NCI-H748 treated with DMSO at 0.1 percent for 48 hours (cell line): ENCODE measurements around the gene SMARCAL1.
A peak's percentile ranks its signal among the peaks of the same experiment; 100 is the strongest.

Experiments used
- DNase-seq: peaks from one replicate; lab custom pipeline; 2025; lab: John Stamatoyannopoulos, UW

The SMARCAL1 gene

DNA sequence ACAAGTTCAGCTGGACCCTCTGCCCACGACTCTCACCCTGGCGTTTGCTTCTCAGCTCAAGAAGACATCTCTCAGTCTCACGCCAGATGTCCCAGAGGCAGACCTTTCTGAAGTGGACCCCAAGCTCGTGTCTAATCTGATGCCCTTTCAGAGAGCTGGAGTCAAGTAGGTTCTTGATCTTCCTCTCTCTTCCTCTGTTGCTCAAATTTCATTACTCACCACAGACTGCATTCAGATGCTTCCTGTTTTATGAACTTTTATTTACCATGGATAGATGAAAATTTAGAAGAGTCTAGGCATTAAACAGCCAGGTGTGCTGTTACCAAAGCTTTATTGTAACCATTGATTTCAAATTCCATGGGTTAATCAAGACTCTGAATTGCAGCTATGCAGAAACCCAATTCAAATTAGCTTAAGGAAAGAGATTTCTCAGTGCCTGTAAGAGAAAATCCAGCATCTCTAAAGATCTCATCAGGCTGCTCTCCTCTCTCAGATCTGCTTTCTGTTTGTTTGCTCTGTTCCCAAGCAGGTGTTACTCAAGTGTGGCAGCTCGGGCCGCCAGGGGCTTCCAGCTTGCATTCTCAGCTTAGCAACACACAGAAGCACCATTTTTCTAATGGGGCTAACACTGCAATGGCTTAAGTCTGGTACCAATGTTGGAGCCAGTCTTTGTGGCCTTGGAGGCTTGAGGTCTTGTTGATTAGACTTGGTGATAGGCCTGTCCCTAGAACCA, 16.5 kb downstream of the SMARCAL1 start:
- peak; percentile 35 for DNase-seq

DNA sequence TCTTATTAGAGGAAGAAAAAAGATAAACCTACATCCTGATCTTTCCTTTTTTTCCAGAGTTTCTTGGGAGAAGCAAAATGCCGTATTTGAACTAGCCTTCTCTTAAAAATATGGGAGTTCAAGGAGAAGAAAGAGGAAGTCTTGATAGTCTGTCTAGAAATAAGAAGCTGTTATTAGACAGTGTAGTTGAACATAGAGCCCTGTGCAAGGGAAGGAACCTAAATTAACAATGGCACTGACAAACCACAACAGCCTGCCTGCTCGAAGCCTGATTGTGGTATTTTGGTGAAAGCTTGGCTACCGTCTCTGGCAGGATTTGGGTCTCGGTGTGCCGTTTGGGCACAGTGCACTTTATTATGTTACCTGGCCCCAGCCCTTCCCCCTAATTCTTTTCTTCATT, 17.1 kb downstream of the SMARCAL1 start:
- no peak for DNase-seq

GRCh38 chr2:216430811-216431530, 18.7 kb downstream of the SMARCAL1 start:
- DNase-seq, result no peak

- DNase-seq, result no peak
Observed at GRCh38 chr2:216431531-216431856, 19.2 kb downstream of the SMARCAL1 start.

DNA sequence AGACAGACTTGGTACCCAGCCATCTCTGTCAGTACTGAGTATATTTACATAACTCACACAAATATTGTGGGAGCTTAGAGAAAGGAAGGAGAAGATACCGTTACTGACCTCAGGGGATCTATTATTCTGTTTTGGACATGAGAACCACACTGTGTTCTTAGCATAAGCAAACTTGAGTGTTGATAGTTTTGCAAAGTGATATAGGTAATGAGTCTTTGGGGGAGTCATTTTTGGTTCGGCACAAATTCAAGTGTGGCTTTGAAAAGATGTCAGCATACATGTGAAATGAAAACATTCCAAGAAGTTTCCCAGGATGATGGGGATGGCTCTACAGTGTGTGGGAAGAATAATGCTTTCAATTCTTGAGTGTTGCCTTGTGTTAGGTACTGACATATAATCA, 24.1 kb downstream of the SMARCAL1 start:
- no peak for DNase-seq

DNA sequence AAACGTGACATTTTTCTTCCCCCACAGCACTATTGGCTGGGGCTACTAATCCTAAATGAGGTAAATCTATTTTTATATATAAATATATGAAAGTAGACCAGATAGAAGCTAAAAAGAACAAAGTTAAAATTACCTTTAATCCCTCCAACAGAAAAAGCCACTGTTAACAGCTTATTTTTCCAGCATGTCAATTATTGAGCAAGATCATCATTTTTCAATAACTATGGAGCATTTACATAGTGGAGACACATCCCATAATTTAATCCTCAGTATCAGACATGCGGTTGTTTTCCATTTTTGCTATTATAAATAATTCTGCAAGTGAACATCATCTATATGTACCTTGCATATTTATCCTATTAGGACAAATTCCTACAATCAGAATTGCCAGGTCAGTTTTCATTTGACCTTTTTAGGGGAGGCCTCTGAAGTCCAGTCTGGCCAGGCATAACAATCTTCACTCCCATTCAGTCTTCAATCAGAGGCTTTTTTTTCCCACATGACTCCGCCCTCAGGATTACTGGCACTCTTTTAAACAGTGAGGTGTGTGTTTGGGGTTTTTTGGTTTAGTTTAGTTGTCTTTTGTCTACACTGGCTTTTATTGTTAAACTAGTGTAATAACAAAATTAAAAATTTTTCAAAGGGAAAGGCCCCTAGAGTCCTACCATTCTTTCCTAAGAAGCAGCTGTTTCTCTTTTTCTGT, 29.2 kb downstream of the SMARCAL1 start:
- no peak for DNase-seq

DNA sequence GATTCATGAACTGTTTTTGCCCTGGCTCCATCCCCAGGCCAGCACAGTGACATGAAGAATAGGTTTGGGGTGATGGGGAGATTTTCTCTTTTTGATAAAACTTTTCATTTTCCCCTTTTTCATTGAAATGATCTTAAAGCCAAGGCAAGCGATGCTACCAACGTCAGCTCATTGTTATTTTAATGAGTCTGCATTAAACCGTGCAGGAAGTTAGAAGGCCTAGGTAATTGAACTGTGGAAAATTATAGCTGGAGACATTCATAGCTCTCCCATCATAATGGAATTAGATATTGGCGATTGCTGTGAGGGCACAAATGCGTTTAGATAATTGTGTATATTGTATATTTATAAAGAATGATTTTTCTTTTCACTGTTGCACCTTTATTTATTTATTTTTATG, 33.2 kb downstream of the SMARCAL1 start:
- peak; percentile 55 for DNase-seq

- DNase-seq, result no peak
Observed at GRCh38 chr2:216446343-216446742, 34.1 kb downstream of the SMARCAL1 start.

DNA sequence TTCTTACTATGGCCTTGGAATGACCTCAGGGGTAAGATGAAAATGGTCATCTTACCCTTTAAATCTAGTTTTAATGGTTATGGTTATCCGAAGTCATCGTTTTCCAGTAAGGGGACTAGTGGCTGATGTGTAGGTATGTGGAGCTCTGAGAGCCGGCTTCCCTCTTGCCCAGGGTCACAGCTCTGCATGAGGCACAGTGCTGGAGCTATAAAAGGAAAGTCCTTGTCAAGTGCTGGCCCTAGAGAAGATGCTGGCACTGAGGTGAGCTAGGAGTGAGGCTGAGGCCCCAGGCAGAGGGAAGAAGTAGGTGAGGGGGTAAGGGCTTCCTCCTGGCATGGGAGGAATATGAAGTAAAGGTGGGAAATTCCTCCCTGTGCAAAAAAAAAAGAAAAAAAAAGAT, 35.0 kb downstream of the SMARCAL1 start:
- no peak for DNase-seq

DNA sequence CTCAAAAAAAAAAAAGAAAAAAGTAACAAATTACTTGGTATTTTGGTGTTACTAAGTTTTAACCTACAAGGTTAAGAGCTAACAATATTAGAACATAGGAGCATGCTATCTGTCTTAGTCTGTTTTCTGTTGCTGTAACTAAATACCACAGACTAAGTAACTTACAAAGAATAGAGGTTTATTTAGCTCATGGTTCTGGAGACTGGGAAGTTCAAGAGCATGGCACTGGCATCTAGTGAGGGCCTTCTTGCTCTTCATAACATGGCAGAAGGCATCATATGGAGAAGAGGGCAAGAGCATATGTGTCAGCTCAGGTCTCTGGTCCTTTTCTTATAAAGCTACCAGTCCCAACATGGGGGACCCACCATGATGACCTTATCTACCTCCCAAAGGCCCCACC, 36.5 kb downstream of the SMARCAL1 start:
- DNase-seq, result no peak

- no peak for DNase-seq
Observed at GRCh38 chr2:216450346-216450745, 38.1 kb downstream of the SMARCAL1 start.

DNA sequence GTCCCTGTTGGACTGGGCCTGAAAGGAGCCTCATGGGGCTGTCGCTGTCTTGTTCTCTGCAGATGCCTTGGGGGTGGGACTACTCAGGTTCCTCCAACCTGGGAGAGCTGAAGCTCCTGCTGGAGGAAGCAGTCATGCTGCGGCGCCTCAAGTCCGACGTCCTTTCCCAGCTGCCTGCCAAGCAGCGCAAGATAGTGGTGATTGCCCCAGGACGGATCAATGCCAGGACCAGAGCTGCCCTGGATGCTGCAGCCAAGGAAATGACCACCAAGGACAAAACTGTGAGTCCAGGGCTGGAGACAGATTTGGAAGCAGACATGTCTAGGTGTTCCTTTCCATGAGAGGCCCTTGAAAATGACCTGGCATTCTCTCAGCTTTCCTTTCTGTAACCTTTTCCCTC, 38.5 kb downstream of the SMARCAL1 start:
- no peak for DNase-seq

DNA sequence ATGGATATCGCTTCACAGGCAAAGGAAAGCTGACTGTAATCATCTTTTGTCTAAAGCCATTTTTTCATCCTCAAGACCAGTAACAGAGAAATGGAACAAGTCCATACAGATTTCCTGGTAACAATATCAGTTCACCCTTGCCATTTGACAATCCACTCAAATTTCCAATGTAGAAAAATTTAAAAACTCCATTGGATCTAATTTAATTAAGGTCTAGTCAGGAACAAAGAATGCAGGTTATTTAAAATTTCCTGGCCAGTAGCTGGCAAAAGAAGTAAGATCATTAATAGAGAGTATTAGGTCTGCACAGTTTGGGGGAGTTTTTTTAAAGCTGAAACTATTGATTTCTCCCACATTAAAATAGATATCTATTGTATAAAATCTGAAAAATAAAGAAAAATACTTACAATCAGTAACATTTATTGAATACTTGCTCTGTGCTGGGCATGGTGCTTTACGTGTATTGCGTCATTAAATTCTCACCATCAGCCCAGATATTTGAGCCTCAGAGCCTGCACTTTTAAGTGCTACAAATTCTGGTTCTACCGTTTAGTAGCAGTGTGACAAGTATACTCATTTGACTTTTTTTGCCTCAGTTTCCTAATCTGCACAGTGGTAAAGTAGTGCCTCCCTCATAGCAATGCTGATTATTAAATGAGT, 41.8 kb downstream of the SMARCAL1 start:
- no peak for DNase-seq

GRCh38 chr2:216463148-216463547, 50.9 kb downstream of the SMARCAL1 start:
- DNase-seq, result no peak

GRCh38 chr2:216464104-216464720, 51.9 kb downstream of the SMARCAL1 start:
- no peak for DNase-seq

DNA sequence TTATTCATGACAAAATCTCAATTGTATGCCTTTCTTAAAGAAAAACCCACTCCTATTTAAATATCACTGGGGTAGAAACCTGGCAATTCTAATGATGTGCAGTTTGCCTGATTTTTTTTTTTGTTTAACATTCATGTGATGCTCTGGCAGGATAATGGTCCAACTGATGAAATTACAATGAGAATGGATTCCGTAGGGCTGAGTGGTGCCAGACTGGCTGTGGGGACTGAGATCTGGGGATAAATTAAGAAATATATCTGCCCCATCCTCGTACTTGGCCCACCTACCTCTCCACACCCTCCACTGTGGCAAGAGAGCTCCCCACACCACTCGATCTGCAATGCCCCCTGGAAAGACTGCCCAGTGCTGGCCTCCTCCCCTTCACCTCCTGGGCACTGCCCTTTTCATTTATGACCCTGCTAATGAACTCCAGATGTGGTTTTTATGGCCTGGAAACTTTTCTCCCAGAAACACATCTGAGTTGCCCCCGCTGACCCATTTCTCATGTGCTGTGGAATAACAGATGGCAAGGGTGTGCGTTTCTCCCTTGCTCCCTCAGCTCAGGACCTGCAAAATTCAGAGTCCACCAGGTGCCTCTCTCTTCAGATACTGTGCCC, 53.4 kb downstream of the SMARCAL1 start:
- no peak for DNase-seq

DNA sequence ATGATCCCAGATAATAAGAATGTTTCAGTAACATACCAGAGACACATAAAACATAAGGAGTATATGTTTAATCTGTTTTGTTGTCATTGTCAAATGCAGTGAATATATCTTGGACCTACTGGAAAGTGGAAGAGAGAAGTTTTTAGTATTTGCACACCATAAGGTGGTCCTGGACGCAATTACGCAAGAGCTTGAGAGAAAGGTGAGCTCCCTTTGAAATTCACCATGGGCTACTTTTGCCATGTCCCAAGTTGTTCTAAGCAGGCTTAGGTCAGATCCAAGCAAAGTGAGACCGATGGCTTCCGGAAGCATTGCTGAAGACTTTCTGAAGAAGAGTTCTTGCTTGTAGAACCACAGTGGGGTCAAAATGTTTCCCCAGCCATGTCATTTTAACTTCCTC, 55.6 kb downstream of the SMARCAL1 start:
- no peak for DNase-seq

GRCh38 chr2:216469661-216470060, 57.4 kb downstream of the SMARCAL1 start:
- no peak for DNase-seq

DNA sequence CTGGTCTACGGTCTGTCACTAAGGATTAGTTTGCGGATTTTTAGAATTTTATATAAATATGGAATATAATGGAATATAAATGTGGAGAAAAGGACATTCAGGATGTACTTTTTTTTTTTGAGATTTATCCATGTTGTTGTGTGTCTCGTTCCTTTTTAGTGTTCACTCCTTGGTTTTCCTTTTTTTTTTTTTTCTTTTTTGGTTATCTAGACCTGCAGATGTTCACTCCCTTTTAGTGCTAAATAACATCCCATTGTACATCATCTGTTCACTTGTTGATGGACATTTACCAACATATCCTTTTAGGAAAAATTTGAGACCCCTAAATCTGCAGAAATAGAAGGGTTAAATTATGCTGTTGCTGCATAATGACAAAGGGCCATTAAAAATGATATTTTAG, 60.9 kb downstream of the SMARCAL1 start:
- no peak for DNase-seq

- no peak for DNase-seq
Observed at GRCh38 chr2:216474925-216475670, 62.8 kb downstream of the SMARCAL1 start.

- DNase-seq, result no peak
Observed at GRCh38 chr2:216475767-216476166, 63.5 kb downstream of the SMARCAL1 start.
